Stomach smooth muscle (tissue), 2 donors: ENCODE measurements around the gene GBA2.

Experiments used
- H3K27ac ChIP-seq: one replicate; pipeline ENCODE4 v1.7.0; 2013; ENCODE audit warnings: mild to moderate bottlenecking, low read length, inconsistent platforms
- H3K27me3 ChIP-seq, 2 donors: one replicate each; pipeline ENCODE4 v1.7.0; 2013; ENCODE audit warnings: low read length in 2 of 2; ENCODE audit not compliant: insufficient read depth in 2 of 2, control insufficient read depth in 1 of 2
- H3K36me3 ChIP-seq, 2 donors: one replicate each; pipeline ENCODE4 v1.7.0; 2013; ENCODE audit warnings: low read length in 2 of 2; ENCODE audit not compliant: control insufficient read depth in 2 of 2, insufficient read depth in 2 of 2
- H3K4me1 ChIP-seq: one replicate; pipeline ENCODE4 v1.7.0; 2013; ENCODE audit warnings: low read length; ENCODE audit not compliant: control insufficient read depth, insufficient read depth
- H3K4me3 ChIP-seq, 2 donors: one replicate each; pipeline ENCODE4 v1.7.0; 2013; ENCODE audit warnings: low read length in 2 of 2
- H3K9ac ChIP-seq, 2 donors: one replicate each; pipeline ENCODE4 v1.7.0; 2013; ENCODE audit warnings: low read length in 2 of 2, mild to moderate bottlenecking in 1 of 2
- H3K9me3 ChIP-seq, 2 donors: one replicate each; pipeline ENCODE4 v1.7.0; 2013; ENCODE audit warnings: low read length in 2 of 2; ENCODE audit not compliant: control insufficient read depth in 2 of 2
- donor health status: healthy.
- donor health status: Pancreatic carcinoma.

Gene GBA2

DNA sequence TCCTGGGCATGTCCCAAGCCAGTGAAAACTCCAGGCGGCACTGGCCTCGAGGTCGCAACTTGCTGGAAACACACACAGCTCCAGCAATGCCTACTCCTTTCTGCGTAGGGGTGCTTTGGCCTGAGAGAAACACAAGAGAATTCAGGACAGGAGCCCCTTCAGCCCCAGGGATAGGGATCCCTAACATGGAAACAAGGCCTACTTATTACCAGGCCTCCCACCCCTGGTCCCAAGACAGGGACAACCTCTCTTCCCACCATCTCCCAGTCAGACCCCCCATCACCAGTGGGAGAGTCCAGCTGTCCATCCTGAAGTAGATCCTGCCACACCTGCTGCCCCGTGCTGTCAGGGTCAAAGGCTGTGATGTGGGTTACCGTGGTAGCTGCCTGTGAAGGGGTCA lies 8.8 kb downstream of the GBA2 start:
- Histone ChIP-seq H3K4me3 (no peak overlapping the region), H3K27ac (no peak overlapping the region), H3K36me3 (peaks cover 91 to 93% of the 10 kb centered on the region in 2 donors), H3K27me3 (no peaks in the 10 kb centered on the region), H3K9me3 (no peaks in the 10 kb centered on the region), H3K9ac (no peak overlapping the region), H3K4me1 (peaks cover 7% of the 10 kb centered on the region)

DNA sequence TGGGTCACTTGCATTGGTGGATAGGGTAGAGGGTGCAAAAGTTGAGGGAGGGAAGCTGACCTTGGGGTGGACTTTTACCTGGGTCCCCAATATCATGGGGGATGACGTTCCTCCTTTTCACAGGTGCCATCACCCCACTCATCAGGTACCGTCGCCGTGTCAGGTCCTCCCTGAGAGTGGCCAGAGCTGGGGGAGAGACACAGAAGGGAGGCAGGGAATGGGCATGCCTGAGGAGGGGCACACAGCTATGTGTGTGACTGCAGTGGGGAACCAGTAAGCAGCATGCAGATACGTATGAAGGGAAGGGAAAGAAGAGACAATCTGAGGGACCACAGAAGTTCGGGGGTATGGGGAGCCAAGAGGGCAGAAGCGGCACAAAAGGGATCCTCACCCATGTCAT lies 10.1 kb downstream of the GBA2 start:
- no peaks in the 10 kb centered on the region for H3K27me3 ChIP-seq
- H3K4me1 ChIP-seq = peaks cover 5% of the 10 kb centered on the region
- H3K36me3 ChIP-seq = peaks cover 87 to 88% of the 10 kb centered on the region in 2 donors
- H3K27ac ChIP-seq = no peak overlapping the region
- H3K4me3 ChIP-seq = no peak overlapping the region
- no peak overlapping the region for H3K9ac ChIP-seq
- H3K9me3 ChIP-seq = no peaks in the 10 kb centered on the region

DNA sequence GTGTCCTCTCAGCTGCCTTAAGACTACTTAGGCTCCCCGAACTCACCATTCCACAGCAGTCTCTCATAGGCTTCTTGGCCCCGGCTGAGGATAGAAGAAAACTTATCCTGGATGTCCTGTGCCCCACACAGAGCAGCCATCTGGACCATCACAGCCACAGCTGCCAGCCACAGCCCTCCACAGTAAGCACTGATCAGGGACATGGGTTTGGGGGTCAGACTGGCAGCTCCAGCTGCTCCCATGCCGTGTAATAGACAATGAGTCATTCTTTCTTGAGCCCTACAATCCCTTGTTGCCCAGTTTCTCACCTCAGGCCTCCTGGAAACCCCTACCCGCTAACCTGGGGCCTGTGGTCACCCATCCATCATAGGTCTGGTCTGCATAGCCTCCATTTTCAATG lies 10.8 kb downstream of the GBA2 start:
- Histone ChIP-seq H3K27ac (peak overlapping the region; percentile 11), H3K4me3 (no peak overlapping the region), H3K4me1 (peaks cover 12% of the 10 kb centered on the region), H3K9me3 (no peaks in the 10 kb centered on the region), H3K27me3 (no peaks in the 10 kb centered on the region), H3K36me3 (peaks cover 79 to 82% of the 10 kb centered on the region in 2 donors), H3K9ac (no peak overlapping the region)

DNA sequence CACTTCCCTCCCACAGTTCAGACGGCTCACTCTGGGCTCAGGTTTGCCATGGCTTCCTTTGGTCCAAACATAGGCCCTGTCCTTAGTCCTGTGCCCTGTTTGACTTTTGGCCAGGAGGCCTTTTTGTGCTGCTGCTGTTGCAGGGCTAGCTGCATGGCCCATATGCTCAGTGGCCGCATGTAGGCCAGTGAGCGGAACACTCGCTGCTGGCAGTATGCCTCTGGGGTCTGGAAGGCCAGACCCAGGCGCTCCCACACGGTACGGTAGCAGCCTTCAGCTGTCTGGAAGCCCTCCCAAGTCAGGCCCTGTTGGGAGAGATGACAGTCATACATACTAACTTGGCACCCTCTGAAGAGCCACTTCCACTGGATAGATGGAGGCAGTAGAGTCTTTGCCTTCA lies 11.9 kb downstream of the GBA2 start:
- H3K4me3 ChIP-seq = no peak overlapping the region
- no peaks in the 10 kb centered on the region for H3K9me3 ChIP-seq
- H3K36me3 ChIP-seq = peaks cover 69 to 72% of the 10 kb centered on the region in 2 donors
- peaks cover 20% of the 10 kb centered on the region for H3K4me1 ChIP-seq
- no peaks in the 10 kb centered on the region for H3K27me3 ChIP-seq
- H3K9ac ChIP-seq = no peak overlapping the region
- no peak overlapping the region for H3K27ac ChIP-seq

DNA sequence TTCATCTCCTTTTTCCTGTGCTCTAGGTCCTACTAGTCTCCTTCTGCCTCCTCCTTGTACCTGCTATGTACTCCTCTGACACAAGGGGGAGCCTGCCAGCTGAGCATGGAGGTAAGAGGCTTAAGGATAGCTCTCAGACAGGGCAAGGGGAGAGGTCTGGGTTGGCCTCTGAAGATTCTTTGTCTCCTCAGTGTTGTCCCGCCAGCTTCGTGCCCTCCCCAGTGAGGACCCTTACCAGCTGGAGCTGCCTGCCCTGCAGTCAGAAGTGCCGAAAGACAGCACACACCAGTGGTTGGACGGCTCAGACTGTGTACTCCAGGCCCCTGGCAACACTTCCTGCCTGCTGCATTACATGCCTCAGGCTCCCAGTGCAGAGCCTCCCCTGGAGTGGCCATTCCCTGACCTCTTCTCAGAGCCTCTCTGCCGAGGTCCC lies 12.8 kb downstream of the GBA2 start:
- Histone ChIP-seq H3K36me3 (peaks cover 62 to 64% of the 10 kb centered on the region in 2 donors), H3K27ac (peak overlapping the region; percentile 31), H3K4me3 (no peak overlapping the region), H3K9me3 (no peaks in the 10 kb centered on the region), H3K9ac (no peak overlapping the region), H3K27me3 (no peaks in the 10 kb centered on the region), H3K4me1 (peaks cover 20% of the 10 kb centered on the region)

DNA sequence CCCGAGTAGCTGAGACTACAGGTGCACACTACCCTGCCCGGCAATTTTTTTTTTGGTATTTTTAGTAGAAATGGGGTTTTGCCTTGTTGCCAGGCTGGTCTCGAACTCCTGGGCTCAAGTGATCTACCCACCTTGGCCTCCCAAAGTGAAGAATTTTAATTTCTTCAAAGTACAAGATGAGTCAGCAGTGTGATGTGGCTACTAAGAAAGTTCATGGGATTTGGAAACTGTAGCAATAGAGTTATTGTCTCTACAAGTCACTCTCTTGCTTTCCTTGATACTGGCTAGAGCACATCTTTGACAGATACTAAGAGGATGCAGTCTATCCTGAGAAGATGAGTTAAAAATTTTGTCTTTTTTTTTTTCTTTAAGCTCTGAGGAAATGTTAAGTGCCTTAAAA lies 14.9 kb downstream of the GBA2 start:
- Histone ChIP-seq H3K4me3 (no peak overlapping the region), H3K4me1 (peaks cover 37% of the 10 kb centered on the region), H3K27me3 (no peaks in the 10 kb centered on the region), H3K27ac (peak overlapping the region; percentile 99), H3K9me3 (no peaks in the 10 kb centered on the region), H3K36me3 (peaks cover 43% of the 10 kb centered on the region in 2 donors), H3K9ac (peak overlapping the region in 1 of 2 donors; percentile 13)

DNA sequence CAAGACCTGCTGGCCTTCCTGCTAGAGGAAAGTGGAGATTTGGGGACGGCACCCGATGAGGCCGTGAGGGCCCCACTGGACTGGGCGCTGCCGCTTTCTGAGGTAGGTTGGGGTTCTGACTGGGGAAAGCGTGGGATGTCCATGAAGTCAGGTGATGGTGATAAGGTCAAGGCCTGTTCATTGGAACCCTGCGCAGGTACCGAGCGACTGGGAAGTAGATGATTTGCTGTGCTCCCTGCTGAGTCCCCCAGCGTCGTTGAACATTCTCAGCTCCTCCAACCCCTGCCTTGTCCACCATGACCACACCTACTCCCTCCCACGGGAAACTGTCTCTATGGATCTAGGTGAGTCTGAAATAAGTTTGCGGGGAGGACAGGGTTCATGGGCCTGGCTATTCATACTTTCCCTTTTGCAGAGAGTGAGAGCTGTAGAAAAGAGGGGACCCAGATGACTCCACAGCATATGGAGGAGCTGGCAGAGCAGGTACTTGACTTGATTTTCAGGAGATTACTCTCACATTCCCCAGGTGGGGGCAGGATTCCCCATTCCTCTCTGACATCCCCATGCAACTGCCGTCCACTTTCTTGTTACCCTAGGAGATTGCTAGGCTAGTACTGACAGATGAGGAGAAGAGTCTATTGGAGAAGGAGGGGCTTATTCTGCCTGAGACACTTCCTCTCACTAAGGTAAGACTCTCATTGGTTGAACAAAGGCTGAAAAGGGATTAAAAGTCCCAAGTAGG lies 16.1 kb downstream of the GBA2 start:
- Histone ChIP-seq H3K9me3 (no peaks in the 10 kb centered on the region), H3K4me3 (peak overlapping the region; percentile 95), H3K27ac (peak overlapping the region; percentile 99), H3K27me3 (no peaks in the 10 kb centered on the region), H3K9ac (peak overlapping the region; percentile 96 to 100), H3K36me3 (peaks cover 32% of the 10 kb centered on the region in 2 donors), H3K4me1 (peaks cover 48% of the 10 kb centered on the region)

DNA sequence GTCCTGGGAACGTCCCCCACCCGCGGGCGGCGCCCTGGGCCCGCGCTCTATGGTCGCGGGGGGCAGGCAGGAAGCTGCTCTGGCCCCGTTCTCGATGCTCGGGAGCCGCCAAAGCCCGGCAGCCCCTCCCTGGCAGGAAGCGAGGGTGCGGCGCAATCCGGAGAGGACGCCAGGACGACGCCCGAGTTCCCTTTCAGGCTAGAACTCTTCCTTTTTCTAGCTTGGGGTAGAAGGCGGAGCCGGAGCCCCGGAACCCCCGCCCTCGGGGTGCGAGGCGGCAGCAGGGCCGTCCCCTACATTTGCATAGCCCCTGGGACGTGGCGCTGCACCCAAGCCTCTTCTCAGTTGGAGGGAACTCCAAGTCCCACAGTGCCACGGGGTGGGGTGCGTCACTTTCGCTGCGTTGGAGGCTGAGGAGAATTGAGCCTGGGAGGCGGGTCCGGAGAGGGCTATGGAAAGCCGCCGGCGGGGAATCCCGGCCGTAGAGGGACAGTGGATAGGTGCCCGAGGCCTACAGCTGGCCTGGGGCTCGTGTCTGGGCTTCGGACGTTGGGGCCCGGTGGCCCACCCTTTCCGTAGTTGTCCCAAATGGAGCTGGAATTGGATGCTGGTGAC lies 16.7 kb downstream of the GBA2 start, which contains the start of the genes CREB3 and TLN1:
Gene CREB3 (plus strand): TSS at position 482 of the 615 bp plus-strand sequence. CDS start 107 bp downstream, at position 589.
Gene TLN1 (minus strand): TSS at position 11 of the 615 bp plus-strand sequence. CDS start 6,501 bp downstream, outside the sequence.
- Histone ChIP-seq H3K36me3 (peaks cover 25 to 26% of the 10 kb centered on the region in 2 donors), H3K9ac (peak within 1 kb of the TSS; percentile 99 to 100), H3K27ac (peak within 1 kb of the TSS; percentile 99), H3K4me1 (peaks cover 55% of the 10 kb centered on the region), H3K9me3 (no peaks in the 10 kb centered on the region), H3K27me3 (no peaks in the 10 kb centered on the region), H3K4me3 (peak within 1 kb of the TSS; percentile 95)

DNA sequence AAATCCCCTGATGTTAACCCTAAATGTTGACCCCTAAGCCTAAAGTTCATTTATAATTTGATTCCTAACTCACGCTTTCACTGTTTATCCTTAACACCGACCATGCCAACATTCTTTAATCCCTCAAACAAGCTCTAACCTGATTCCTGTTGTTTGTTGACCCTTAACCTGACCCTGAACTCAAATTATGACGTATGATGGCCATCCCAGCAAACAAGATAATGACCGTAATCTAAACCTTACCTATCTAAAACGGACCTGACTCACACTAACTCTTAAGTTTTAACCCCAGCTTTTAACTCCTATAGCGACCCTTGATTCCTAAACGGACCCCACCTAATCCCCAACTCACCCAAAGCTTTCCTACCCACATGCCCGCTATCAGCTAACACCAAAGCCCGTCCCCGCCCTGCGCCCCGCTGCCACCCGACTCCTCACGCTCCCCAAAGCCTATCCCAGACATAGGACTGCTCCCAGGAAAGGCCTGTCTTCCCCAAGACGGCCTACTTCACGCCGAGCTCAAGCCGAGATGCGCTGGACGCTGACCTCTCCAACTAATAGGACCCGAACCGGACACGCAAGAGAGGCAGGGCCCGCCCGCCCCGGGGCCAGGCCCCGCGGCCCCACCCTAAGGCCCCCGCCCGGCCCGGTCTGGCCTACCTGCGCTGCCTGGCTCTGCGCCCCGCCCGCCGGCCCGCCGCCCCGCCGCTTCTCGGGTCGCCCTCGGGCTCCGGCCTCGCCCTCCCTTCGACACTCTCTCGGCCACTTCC lies 17.4 kb downstream of the GBA2 start:
- Histone ChIP-seq H3K27me3 (no peaks in the 10 kb centered on the region), H3K27ac (peak overlapping the region; percentile 99), H3K4me3 (peak overlapping the region; percentile 94 to 95), H3K9ac (peak overlapping the region; percentile 99 to 100), H3K4me1 (peaks cover 62% of the 10 kb centered on the region), H3K36me3 (peaks cover 18 to 22% of the 10 kb centered on the region in 2 donors), H3K9me3 (no peaks in the 10 kb centered on the region)

DNA sequence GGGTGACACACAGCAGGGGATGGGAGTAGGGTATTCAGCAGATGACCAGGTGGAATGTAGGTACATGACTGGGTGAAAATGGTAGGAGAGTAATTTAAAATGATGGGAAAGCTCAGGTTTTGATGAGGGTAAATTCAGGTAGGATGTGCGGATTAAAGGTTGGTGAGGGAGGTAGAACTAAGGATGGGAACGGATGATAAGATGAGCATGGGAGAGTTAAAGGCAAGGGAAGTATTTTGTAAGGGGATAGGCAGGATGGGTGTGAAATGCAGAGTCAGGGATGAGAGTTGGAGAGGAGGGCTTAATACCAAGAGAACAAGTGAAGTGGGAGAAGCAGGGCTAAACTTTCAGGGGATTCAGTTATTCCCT lies 18.6 kb downstream of the GBA2 start:
- Histone ChIP-seq H3K9me3 (no peaks in the 10 kb centered on the region), H3K4me1 (peaks cover 71% of the 10 kb centered on the region), H3K27me3 (no peaks in the 10 kb centered on the region), H3K36me3 (peaks cover 9 to 13% of the 10 kb centered on the region in 2 donors), H3K27ac (peak overlapping the region; percentile 99), H3K4me3 (peak overlapping the region; percentile 94 to 95), H3K9ac (peak overlapping the region; percentile 99 to 100)
